Neural cell (in vitro differentiated cells): ENCODE data around the gene CFAP58.

Experiments
- EP300 ChIP-seq: fragments of 450-650 bp; conservative IDR thresholded peaks from 2 replicates; pipeline ENCODE4 v1.6.1; 2014; ENCODE audit warnings: antibody characterized with exemption, mild to moderate bottlenecking, moderate library complexity; ENCODE audit not compliant: poor library complexity, severe bottlenecking
- EZH2 ChIP-seq: fragments of 200-600, 300-800 bp; shearing (Covaris generic), sonication (generic); IDR thresholded peaks from 2 replicates; pipeline ENCODE4 v1.6.1; 2014; ENCODE audit warnings: antibody characterized with exemption, low read length, borderline replicate concordance, mild to moderate bottlenecking; ENCODE audit not compliant: insufficient read depth, poor library complexity, severe bottlenecking
- MXI1 ChIP-seq: fragments of 450-650 bp; conservative IDR thresholded peaks from 2 replicates; pipeline ENCODE4 v1.6.1; 2014; ENCODE audit warnings: antibody characterized with exemption, mild to moderate bottlenecking; ENCODE audit not compliant: poor library complexity, severe bottlenecking
- RAD21 ChIP-seq: fragments of 450-650 bp; conservative IDR thresholded peaks from 2 replicates; pipeline ENCODE4 v1.6.1; 2014; ENCODE audit warnings: antibody characterized with exemption, mild to moderate bottlenecking, moderate library complexity
- TF ChIP-seq, protein P1 (sequence below): fragments of 450-650 bp; IDR thresholded peaks from 2 replicates; pipeline ENCODE4 v1.5.1; 2014; ENCODE audit warnings: antibody characterized with exemption, mild to moderate bottlenecking, moderate library complexity; ENCODE audit not compliant: poor library complexity, severe bottlenecking

DNA sequence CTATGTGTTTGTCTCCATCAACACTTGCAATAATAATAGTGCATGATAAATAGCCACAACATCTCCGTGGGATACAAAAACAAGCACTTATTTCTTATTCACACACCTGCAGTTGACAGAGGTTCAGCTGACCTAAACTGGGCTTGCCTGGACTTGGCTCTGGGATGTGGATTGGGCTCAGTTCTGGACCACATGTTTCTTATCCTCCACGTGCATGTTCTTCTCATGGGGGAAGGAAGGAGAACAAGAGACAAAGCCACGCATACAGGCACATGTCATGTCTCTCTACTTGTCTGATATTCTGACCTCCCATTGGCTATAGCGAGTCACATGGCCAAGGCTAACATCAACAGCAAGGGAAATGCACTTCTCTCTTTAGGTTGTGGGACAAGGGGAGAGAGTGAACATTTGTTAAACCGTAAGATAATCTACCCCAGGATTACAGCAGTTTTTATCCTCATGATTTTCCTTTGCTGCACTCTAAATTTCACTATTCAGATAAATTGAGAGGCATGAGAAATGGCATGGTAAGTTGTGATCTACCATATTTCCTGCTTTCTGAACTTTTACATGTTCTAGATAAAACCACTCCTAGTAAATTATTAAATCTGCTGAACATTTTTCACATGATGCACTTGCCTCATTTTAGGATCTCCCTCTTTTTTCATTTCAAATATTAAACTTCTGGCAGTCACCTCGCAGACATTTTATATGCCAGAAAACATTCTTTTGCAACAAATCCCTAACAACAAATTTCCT lies 33.7 kb downstream of the CFAP58 start:
- TF ChIP-seq, protein P1, sequence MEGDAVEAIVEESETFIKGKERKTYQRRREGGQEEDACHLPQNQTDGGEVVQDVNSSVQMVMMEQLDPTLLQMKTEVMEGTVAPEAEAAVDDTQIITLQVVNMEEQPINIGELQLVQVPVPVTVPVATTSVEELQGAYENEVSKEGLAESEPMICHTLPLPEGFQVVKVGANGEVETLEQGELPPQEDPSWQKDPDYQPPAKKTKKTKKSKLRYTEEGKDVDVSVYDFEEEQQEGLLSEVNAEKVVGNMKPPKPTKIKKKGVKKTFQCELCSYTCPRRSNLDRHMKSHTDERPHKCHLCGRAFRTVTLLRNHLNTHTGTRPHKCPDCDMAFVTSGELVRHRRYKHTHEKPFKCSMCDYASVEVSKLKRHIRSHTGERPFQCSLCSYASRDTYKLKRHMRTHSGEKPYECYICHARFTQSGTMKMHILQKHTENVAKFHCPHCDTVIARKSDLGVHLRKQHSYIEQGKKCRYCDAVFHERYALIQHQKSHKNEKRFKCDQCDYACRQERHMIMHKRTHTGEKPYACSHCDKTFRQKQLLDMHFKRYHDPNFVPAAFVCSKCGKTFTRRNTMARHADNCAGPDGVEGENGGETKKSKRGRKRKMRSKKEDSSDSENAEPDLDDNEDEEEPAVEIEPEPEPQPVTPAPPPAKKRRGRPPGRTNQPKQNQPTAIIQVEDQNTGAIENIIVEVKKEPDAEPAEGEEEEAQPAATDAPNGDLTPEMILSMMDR: no peak
- TF ChIP-seq EZH2 (no peak), EP300 (no peak), RAD21 (no peak), MXI1 (no peak)
